MM.1S (cell line): ENCODE results near the gene PROX1.

ENCODE experiments used
- EZH2 ChIP-seq: fragments of 300-600 bp; sonication (generic); optimal IDR thresholded peaks from 2 replicates; pipeline ENCODE3; 2017; ENCODE audit warnings: low read depth, mild to moderate bottlenecking, antibody characterized with exemption, low read length, mixed read lengths
- TF ChIP-seq, protein P1 (sequence below): fragments of 300-600 bp; sonication (generic); IDR thresholded peaks from 2 replicates; pipeline ENCODE4 v1.5.1; 2016; ENCODE audit warnings: antibody characterized with exemption, low read length, mixed read lengths

- TF ChIP-seq, protein P1, sequence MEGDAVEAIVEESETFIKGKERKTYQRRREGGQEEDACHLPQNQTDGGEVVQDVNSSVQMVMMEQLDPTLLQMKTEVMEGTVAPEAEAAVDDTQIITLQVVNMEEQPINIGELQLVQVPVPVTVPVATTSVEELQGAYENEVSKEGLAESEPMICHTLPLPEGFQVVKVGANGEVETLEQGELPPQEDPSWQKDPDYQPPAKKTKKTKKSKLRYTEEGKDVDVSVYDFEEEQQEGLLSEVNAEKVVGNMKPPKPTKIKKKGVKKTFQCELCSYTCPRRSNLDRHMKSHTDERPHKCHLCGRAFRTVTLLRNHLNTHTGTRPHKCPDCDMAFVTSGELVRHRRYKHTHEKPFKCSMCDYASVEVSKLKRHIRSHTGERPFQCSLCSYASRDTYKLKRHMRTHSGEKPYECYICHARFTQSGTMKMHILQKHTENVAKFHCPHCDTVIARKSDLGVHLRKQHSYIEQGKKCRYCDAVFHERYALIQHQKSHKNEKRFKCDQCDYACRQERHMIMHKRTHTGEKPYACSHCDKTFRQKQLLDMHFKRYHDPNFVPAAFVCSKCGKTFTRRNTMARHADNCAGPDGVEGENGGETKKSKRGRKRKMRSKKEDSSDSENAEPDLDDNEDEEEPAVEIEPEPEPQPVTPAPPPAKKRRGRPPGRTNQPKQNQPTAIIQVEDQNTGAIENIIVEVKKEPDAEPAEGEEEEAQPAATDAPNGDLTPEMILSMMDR, result no peak
- TF ChIP-seq EZH2, result no peak
Measured at GRCh38 chr1:214003233-214003632, 15.5 kb downstream of the PROX1 start.
